Brain microvascular endothelial cell (primary cell): ENCODE data around the gene UTP25.
A peak's percentile ranks its signal among the peaks of the same experiment; 100 is the strongest.

Experiments
- DNase-seq: peaks from one replicate; pipeline ENCODE4 v3.0.0-alpha.2; 2020
- H3K27ac ChIP-seq: fragments of 250-450 bp; sonication (Bioruptor Pico); 2 replicates; pipeline ENCODE4 v1.5.1; 2020; ENCODE audit warnings: mild to moderate bottlenecking, moderate library complexity
- H3K27me3 ChIP-seq: fragments of 250-450 bp; sonication (Bioruptor Pico); replicated peaks from 2 replicates; pipeline ENCODE4 v1.5.1; 2020; ENCODE audit warnings: mild to moderate bottlenecking
- H3K36me3 ChIP-seq: fragments of 250-450 bp; sonication (Bioruptor Pico); replicated peaks from 2 replicates; pipeline ENCODE4 v1.5.1; 2020; ENCODE audit warnings: mild to moderate bottlenecking
- H3K4me3 ChIP-seq: 2 replicates; pipeline ENCODE4 v1.5.1; 2011; ENCODE audit warnings: low read depth, mild to moderate bottlenecking, control low read depth, low read length, moderate library complexity
- CTCF ChIP-seq: IDR thresholded peaks from 2 replicates; pipeline ENCODE4 v1.5.1; 2011; ENCODE audit warnings: low read depth, mild to moderate bottlenecking, moderate library complexity, low read length, control low read depth, inconsistent platforms; ENCODE audit errors: missing control alignments
- in situ Hi-C: cut with HindIII; loops from 2 replicates; pipeline ENCODE4 v1.10.0; 2017; ENCODE audit warnings: low sequenced_read_pairs, low pct_ligation_motif_present

UTP25 gene

GRCh38 chr1:209860293-209860881, 32.6 kb downstream of the UTP25 start:
- no peaks in the 10 kb centered on the region for H3K36me3 ChIP-seq
- H3K27me3 ChIP-seq: no peaks in the 10 kb centered on the region
- peak; percentile 80 for DNase-seq
- TF ChIP-seq CTCF: peak; percentile 92
- in situ Hi-C loops: loop anchor here (10.0 kb wide), 1 partner anchor 124 kb away; no protein-coding TSS in a partner anchor
- no peak overlapping the region for H3K4me3 ChIP-seq
- H3K27ac ChIP-seq: no peak overlapping the region

DNA sequence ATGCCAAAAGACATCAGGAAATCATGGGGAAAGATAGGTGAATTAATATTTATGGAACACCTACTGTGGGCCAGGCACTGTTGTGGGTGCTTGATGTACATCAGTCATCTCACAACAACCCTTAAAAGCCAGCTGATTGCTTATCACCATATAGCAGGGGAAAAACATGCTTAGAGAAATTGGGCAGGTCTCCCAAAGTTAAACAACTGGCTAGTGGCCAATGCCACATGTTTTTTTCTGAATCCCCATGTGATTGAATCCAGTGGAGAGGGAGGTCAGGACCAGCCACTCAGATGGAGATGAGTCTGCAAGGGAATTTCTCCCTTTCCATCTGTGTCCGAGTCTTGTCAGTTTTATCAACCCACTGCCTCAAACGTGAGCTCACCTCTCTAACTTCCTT, 33.5 kb downstream of the UTP25 start:
- H3K4me3 ChIP-seq: no peak overlapping the region
- no peak overlapping the region for H3K27ac ChIP-seq
- no peaks in the 10 kb centered on the region for H3K36me3 ChIP-seq
- TF ChIP-seq CTCF: no peak
- DNase-seq: no peak
- in situ Hi-C loops: loop anchor here (10.0 kb wide), 1 partner anchor 124 kb away; no protein-coding TSS in a partner anchor
- no peaks in the 10 kb centered on the region for H3K27me3 ChIP-seq

- TF ChIP-seq CTCF: no peak
- no peak overlapping the region for H3K4me3 ChIP-seq
- no peaks in the 10 kb centered on the region for H3K36me3 ChIP-seq
- in situ Hi-C loops: loop anchor here (10.0 kb wide), 1 partner anchor 122 kb away; no protein-coding TSS in a partner anchor
- no peak for DNase-seq
- no peak overlapping the region for H3K27ac ChIP-seq
- H3K27me3 ChIP-seq: no peaks in the 10 kb centered on the region
Measured at GRCh38 chr1:209862391-209863356, 34.9 kb downstream of the UTP25 start.

DNA sequence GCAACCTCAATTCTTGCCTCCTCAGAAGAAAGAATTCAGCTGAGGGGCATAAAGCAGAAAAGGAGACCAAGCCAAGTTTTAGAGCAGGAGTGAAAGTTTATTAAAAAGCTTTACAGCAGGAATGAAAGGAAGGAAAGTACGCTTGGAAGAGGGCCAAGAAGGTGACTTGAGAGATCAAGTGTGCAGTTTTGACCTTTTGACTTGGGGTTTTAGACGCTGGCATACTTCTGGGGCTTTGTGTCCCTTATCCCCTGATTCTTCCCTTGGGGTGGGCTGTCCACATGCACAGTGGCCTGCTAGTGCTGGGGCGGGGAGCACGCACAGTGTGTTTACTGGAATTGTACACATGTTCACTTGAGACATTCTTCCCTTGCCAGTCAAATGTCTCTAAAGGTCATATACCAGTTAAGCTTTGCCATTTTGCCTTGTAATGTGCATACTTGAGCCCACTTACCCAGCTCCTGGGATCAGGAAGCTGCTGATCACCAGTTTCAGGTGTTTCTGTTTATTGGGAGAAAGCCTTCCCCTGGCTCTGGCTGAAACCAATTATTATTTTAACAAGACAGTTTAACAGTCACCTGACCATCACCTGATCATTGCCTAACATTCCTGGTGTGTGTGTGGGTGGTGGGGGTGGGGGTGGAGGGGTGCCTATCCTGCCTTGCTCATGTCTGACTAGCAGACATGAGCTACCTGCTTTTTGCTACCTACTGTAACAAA, 36.2 kb downstream of the UTP25 start:
- no peak for TF ChIP-seq CTCF

GRCh38 chr1:209866201-209866600, 38.4 kb downstream of the UTP25 start:
- in situ Hi-C loops: loop anchor here (10.0 kb wide), 1 partner anchor 119 kb away; no protein-coding TSS in a partner anchor
- no peak overlapping the region for H3K27ac ChIP-seq
- no peak overlapping the region for H3K4me3 ChIP-seq
- no peaks in the 10 kb centered on the region for H3K27me3 ChIP-seq
- TF ChIP-seq CTCF: no peak
- no peak for DNase-seq
- no peaks in the 10 kb centered on the region for H3K36me3 ChIP-seq

More for the DNA sequence above, 36.2 kb downstream of the UTP25 start:
- Histone ChIP-seq H3K4me3 (no peak overlapping the region), H3K27ac (no peak overlapping the region), H3K27me3 (no peaks in the 10 kb centered on the region), H3K36me3 (no peaks in the 10 kb centered on the region)
- DNase-seq: no peak
- in situ Hi-C loops: loop anchor here (10.0 kb wide), 1 partner anchor 121 kb away; no protein-coding TSS in a partner anchor
